Sigmoid colon (tissue), 7 donors: ENCODE data around the gene THOC6. TPM values are rescaled to one million over a fixed set of nuclear protein-coding genes. Genes with fewer than 3 reads are reported as not detected.
A peak's percentile ranks its signal among the peaks of the same experiment; 100 is the strongest.

ENCODE experiments used
- DNase-seq: peaks from one replicate; pipeline ENCODE4 v3.0.0-alpha.2; 2019
- H3K27ac ChIP-seq, 4 donors: fragments of 200-600 bp; sonication (generic); one replicate each; pipeline ENCODE4 v1.5.1; 2016 to 2019; ENCODE audit warnings: mild to moderate bottlenecking in 1 of 4
- H3K27me3 ChIP-seq, 3 donors: fragments of 200-600 bp; sonication (generic); one replicate each; pipeline ENCODE4 v1.5.1; 2019; ENCODE audit warnings: mild to moderate bottlenecking in 1 of 3
- H3K36me3 ChIP-seq, 4 donors: fragments of 200-600 bp; sonication (generic); one replicate each; pipeline ENCODE4 v1.5.1; 2016 to 2019
- H3K4me1 ChIP-seq, 4 donors: fragments of 200-600 bp; sonication (generic); one replicate each; pipeline ENCODE4 v1.5.1; 2017 to 2019
- H3K4me3 ChIP-seq, 4 donors: fragments of 200-600 bp; sonication (generic); one replicate each; pipeline ENCODE4 v1.5.1; 2017 to 2019; ENCODE audit warnings: mild to moderate bottlenecking in 2 of 4, moderate library complexity in 1 of 4
- H3K9me3 ChIP-seq, 4 donors: fragments of 200-600 bp in 3 of 4; sonication (generic) in 3 of 4; one replicate each; pipeline versions ENCODE4 v1.5.1 to v1.6.1; 2013 to 2019
- EP300 ChIP-seq, 4 donors: sonication (generic); formaldehyde crosslinking; IDR thresholded peaks; one replicate each; pipeline ENCODE4 v1.6.1; 2017; ENCODE audit warnings: antibody characterized with exemption in 4 of 4
- POLR2A ChIP-seq, 2 donors: fragments of 450-650 bp; IDR thresholded peaks; one replicate each; pipeline ENCODE4 v1.6.1; 2016; ENCODE audit warnings: antibody characterized with exemption in 2 of 2, mild to moderate bottlenecking in 2 of 2, moderate library complexity in 2 of 2
- POLR2AphosphoS5 ChIP-seq, 4 donors: sonication (generic); formaldehyde crosslinking; IDR thresholded peaks; one replicate each; pipeline ENCODE4 v1.6.1; 2017; ENCODE audit warnings: antibody characterized with exemption in 4 of 4
- WGBS, 2 donors: extraction: QIAGEN DNeasy Blood & Tissue Kit; methylation state at CpG; one replicate each; pipeline ENCODE4 v1.1.7; 2013; 5-methylcytosine and 5-hydroxymethylcytosine counted together
- intact Hi-C: fragments of 100-400 bp; cut with DNase I; formaldehyde crosslinking; loops from one replicate; pipeline ENCODE4 v1.15.1; 2023
- polyA plus RNA-seq, 3 donors: library from polyadenylated mRNA; stranded (reverse); fragments of 200-250 nt; gene quantifications; one replicate each; pipeline ENCODE4 v1.2.3, GENCODE V29; 2013
- total RNA-seq, 4 donors: library from RNA; depleted of rRNA; stranded (reverse); fragments of >200 nt; gene quantifications; one replicate each; pipeline ENCODE4 v1.1.0, GENCODE V29; 2016
- TF ChIP-seq, protein P1 (sequence below), 4 experiments: fragments of 450-650 bp in 3 of 4; fragments of 200-600 bp in 1 of 4; IDR thresholded peaks; one replicate each; pipeline ENCODE4 v1.5.1; 2016 to 2019; ENCODE audit warnings: antibody characterized with exemption in 4 of 4, mild to moderate bottlenecking in 3 of 4, moderate library complexity in 2 of 4
- donor health status: healthy with polysubstance abuse.
- donor health status: Bipolar disorder and iron deficiency.
- donor health status: healthy.

Gene THOC6
- total and polyA plus RNA-seq, 7 donors = 8.6 to 35.8 (median 15.8) TPM

DNA sequence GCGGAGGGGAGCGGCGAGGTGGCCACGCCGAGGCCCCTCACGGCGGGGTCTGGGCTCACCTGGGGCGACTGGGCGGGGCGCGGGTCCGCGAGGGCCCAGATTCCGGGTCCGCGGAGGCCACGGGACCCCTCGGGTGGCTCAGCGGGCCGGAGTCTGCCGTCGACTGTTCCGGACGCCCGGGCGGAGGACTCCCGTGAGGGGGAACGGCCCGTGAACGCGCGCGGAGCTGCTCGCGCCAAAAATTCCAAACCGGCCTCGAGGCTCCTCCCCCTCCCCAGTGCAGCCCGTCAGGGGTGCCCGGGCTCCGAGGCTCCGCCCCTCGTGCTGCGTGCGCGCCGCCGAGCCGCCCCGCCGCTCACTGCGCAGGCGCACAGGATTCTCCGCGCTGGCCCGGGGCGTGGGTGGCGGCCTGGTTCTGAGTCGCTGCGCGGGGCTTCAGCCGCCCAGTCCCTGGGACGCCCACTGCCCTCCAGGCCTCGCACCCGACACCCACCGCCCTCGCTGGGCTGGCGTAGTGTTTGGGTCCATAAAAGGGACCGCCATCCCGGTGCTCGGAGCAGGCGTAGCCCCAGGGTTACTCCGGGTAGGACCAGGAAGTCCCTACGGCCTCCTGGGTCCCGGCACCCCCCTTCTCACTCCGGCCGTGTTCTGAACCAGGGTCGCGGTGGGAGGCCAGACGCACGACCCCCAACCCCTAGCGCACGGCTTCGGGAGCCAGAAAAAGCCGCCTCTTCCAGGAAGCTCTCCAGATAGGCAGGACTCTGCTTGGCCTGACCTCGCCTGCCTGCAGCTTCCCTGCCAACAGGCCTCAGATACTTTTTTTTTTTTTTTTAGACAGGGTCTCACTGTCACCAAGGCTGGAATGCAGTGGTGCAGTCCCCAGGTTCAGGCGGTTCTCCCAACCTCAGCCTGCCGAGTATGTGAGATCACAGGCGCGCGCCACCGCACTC lies 43.3 kb upstream of the THOC6 start, which contains the start of gene PKMYT1:
Gene PKMYT1, minus strand, starts transcription at position 220 of the 950 bp plus-strand sequence. CDS start 789 bp downstream, outside the sequence.
- H3K27ac ChIP-seq = peak within 1 kb of the TSS; percentile 82 to 93 (median 87)
- no peaks in the 10 kb centered on the region for H3K36me3 ChIP-seq
- H3K4me1 ChIP-seq = peaks cover 0 to 29% (median 24%) of the 10 kb centered on the region in 4 donors
- WGBS, 2 donors = 6% methylated on average over 91 of the region's 91 CpGs
- intact Hi-C loops = loop anchor here (5.0 kb wide), 1 partner anchor 53 kb away; no protein-coding TSS in a partner anchor
- DNase-seq = peak; percentile 94
- peaks cover 7 to 28% (median 9%) of the 10 kb centered on the region in 3 donors for H3K27me3 ChIP-seq
- TF ChIP-seq, protein P1, sequence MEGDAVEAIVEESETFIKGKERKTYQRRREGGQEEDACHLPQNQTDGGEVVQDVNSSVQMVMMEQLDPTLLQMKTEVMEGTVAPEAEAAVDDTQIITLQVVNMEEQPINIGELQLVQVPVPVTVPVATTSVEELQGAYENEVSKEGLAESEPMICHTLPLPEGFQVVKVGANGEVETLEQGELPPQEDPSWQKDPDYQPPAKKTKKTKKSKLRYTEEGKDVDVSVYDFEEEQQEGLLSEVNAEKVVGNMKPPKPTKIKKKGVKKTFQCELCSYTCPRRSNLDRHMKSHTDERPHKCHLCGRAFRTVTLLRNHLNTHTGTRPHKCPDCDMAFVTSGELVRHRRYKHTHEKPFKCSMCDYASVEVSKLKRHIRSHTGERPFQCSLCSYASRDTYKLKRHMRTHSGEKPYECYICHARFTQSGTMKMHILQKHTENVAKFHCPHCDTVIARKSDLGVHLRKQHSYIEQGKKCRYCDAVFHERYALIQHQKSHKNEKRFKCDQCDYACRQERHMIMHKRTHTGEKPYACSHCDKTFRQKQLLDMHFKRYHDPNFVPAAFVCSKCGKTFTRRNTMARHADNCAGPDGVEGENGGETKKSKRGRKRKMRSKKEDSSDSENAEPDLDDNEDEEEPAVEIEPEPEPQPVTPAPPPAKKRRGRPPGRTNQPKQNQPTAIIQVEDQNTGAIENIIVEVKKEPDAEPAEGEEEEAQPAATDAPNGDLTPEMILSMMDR (IDR thresholded peaks at IDR 0.05) = no peak
- peak; percentile 93 to 95 for TF ChIP-seq POLR2A (IDR thresholded peaks at IDR 0.05)
- TF ChIP-seq EP300 (IDR thresholded peaks at IDR 0.05) = no peak
- peak; percentile 93 to 99 (median 98) for TF ChIP-seq POLR2AphosphoS5 (IDR thresholded peaks at IDR 0.05)
- H3K9me3 ChIP-seq = no peaks in the 10 kb centered on the region
- peak within 1 kb of the TSS; percentile 65 to 90 (median 72) for H3K4me3 ChIP-seq

DNA sequence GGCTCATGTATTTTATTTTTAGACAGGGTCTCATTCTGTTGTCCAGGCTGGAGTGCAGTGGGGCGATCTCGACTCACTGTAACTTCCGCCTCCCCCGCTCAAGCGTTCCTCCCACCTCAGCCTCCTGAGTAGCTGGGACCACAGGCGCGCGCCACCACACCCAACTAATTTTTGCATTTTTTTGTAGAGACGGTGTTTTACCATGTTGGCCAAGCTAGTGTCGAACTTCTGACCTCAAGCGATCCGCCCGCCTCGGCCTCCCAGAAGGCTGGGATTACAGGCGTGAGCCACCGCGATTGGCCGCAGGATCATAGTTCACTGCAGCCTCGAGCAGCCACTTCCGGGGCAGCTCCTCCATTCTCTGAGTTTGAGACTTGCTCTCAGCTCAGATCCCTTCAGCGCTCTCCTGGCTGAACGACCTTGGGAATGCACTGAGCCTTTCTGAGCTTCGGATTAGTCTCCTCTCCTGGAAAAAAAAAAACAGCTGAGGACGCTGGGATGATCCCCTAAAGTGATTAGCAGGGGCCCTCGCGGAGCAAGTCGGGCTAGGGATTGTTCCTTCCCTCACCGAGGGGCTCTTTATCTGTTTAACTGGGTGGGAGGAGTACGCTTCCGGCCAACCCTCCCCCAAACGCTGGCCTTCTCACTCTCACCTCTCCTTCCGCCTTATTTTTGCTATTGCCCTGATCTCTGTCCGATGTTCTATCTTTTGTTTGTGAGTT lies 42.5 kb upstream of the THOC6 start:
- WGBS, 2 donors = 66 to 68% methylated on average over 33 of the region's 33 CpGs
- DNase-seq = no peak
- no peaks in the 10 kb centered on the region for H3K36me3 ChIP-seq
- no peaks in the 10 kb centered on the region for H3K9me3 ChIP-seq
- TF ChIP-seq POLR2A (IDR thresholded peaks at IDR 0.05) (no peak), EP300 (IDR thresholded peaks at IDR 0.05) (no peak), POLR2AphosphoS5 (IDR thresholded peaks at IDR 0.05) (no peak)
- TF ChIP-seq, protein P1 (IDR thresholded peaks at IDR 0.05) = no peak
- peaks cover 7 to 28% (median 9%) of the 10 kb centered on the region in 3 donors for H3K27me3 ChIP-seq
- H3K27ac ChIP-seq = peak overlapping the region in 2 of 4 donors; percentile 85 to 93
- intact Hi-C loops = loop anchor here (5.0 kb wide), 1 partner anchor 54 kb away; no protein-coding TSS in a partner anchor
- H3K4me1 ChIP-seq = peaks cover 0 to 30% (median 25%) of the 10 kb centered on the region in 4 donors
- peak overlapping the region in 3 of 4 donors; percentile 70 to 90 (median 74) for H3K4me3 ChIP-seq

DNA sequence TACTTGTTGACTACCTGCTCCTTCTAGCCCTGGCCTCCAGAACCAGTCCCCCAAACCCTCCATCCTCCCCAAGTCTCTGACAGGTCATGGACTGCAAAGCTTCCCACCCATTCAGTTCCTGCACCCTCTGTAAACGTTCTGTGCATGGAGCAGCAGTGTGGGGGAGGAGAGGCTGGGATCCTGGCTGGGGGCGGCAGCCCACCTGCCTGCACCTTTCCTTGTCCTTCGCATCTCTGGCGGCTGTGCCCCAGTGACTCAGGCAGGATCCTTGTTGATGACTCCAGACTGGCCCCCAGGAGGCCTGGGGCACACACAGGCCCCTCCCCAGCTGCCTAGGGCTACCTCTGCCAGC lies 42.0 kb upstream of the THOC6 start:
- peaks cover 0 to 30% (median 25%) of the 10 kb centered on the region in 4 donors for H3K4me1 ChIP-seq
- no peak for DNase-seq
- H3K9me3 ChIP-seq = no peaks in the 10 kb centered on the region
- no peak overlapping the region for H3K27ac ChIP-seq
- peaks cover 7 to 26% (median 9%) of the 10 kb centered on the region in 3 donors for H3K27me3 ChIP-seq
- TF ChIP-seq POLR2A (IDR thresholded peaks at IDR 0.05) (no peak), EP300 (IDR thresholded peaks at IDR 0.05) (no peak), POLR2AphosphoS5 (IDR thresholded peaks at IDR 0.05) (no peak)
- TF ChIP-seq, protein P1 (IDR thresholded peaks at IDR 0.05) = no peak
- intact Hi-C loops = loop anchor here (2.0 to 5.0 kb wide), 2 partner anchors 13 to 55 kb away; partner anchors contain the start of gene PAQR4
- H3K4me3 ChIP-seq = no peak overlapping the region
- 79 to 83% methylated on average over 4 of the region's 4 CpGs for WGBS, 2 donors
- no peaks in the 10 kb centered on the region for H3K36me3 ChIP-seq

DNA sequence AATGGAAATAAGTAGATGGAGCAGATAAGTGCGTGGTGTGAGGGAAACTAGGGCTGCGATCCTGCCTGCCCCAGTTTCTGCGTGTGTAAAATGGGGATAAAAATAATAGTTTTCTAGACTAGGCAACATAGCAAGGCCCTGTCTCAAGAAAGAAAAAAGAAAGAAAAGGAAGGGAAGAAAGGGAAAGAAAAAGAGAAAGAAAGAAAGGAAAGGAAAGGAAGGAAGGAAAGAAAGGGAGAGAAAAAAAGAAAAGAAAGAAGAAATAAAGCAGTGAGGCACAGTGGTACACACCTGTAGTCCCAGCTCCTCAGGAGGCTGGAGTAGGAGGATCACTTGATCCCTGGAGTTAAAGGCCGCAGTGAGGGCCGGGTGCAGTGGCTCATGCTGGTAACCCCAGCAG lies 41.4 kb upstream of the THOC6 start:
- H3K4me3 ChIP-seq = no peak overlapping the region

More for the DNA sequence above, 41.4 kb upstream of the THOC6 start:
- no peaks in the 10 kb centered on the region for H3K9me3 ChIP-seq
- TF ChIP-seq, protein P1 (IDR thresholded peaks at IDR 0.05) = no peak
- no peak for TF ChIP-seq POLR2A (IDR thresholded peaks at IDR 0.05)
- TF ChIP-seq POLR2AphosphoS5 (IDR thresholded peaks at IDR 0.05) = no peak
- TF ChIP-seq EP300 (IDR thresholded peaks at IDR 0.05) = no peak
- no peak overlapping the region for H3K27ac ChIP-seq
- peaks cover 7 to 23% (median 9%) of the 10 kb centered on the region in 3 donors for H3K27me3 ChIP-seq
- no peak for DNase-seq
- intact Hi-C loops = loop anchor here (2.0 to 5.0 kb wide), 2 partner anchors 14 to 55 kb away; partner anchors contain the start of gene PAQR4
- peaks cover 0 to 30% (median 25%) of the 10 kb centered on the region in 4 donors for H3K4me1 ChIP-seq
- 91 to 93% methylated on average over 5 of the region's 5 CpGs for WGBS, 2 donors
- no peaks in the 10 kb centered on the region for H3K36me3 ChIP-seq
